ENCODE results near the gene EIF2A. TPM values are rescaled to one million over a fixed set of nuclear protein-coding genes. Genes with fewer than 3 reads are reported as not detected.

Gene EIF2A
- total RNA-seq, 2 experiments from 2014 or later = 85.6 to 105 TPM

- intact Hi-C loops (cut with micrococcal nuclease; ENCODE audit: unreplicated experiment) = loop anchor here (10.0 kb wide), 1 partner anchor 613 kb away; no protein-coding TSS in a partner anchor
- Histone ChIP-seq H3K9me3 (ENCODE audit: low read length) (no peaks in the 10 kb centered on the region), H3K9me2 (ENCODE audit: insufficient read depth, low read length) (no peaks in the 10 kb centered on the region), H4K20me1 (ENCODE audit: insufficient read depth, low read length) (no peaks in the 10 kb centered on the region), H3K4me3 (ENCODE audit: low read depth, low read length, poor library complexity, severe bottlenecking) (no peak overlapping the region), H2AFZ (ENCODE audit: low read length) (no peak overlapping the region), H3K79me2 (ENCODE audit: insufficient read depth, low read depth, low read length) (no peaks in the 10 kb centered on the region), H3K27ac (ENCODE audit: low read depth, low read length, poor library complexity, severe bottlenecking) (no peak overlapping the region), H3K4me2 (ENCODE audit: low read length) (no peak overlapping the region), H3K36me3 (ENCODE audit: insufficient read depth, low read length) (no peaks in the 10 kb centered on the region), H3K4me1 (ENCODE audit: insufficient read depth, low read length, poor library complexity, severe bottlenecking) (no peaks in the 10 kb centered on the region)
- POLR2A ChIA-PET = no interaction called here
- CTCF ChIA-PET (ENCODE audit: unreplicated experiment) = no interaction called here
- DNase-seq (ENCODE audit: low spot score) = no peak
- BruUV-seq (replicated peaks) = no TSS peak
- TF ChIP-seq EZH2phosphoT487 (IDR thresholded peaks at IDR 0.05; ENCODE audit: borderline replicate concordance, low read depth, low read length) (no peak), CTCF (conservative IDR thresholded peaks at IDR 0.05; ENCODE audit: low read length) (no peak)
Measured at GRCh38 chr3:150531775-150532174, 14.8 kb upstream of the EIF2A start.

- H2AFZ ChIP-seq (ENCODE audit: low read length) = no peak overlapping the region
- ChIA-PET POLR2A (interaction anchor here (0.9 to 1.1 kb wide), 3 partner anchors 9 to 258 kb away, joined by 3 read pairs; no protein-coding TSS in a partner anchor), CTCF (ENCODE audit: unreplicated experiment) (no interaction called here)
- H4K20me1 ChIP-seq (ENCODE audit: insufficient read depth, low read length) = no peaks in the 10 kb centered on the region
- H3K9me2 ChIP-seq (ENCODE audit: insufficient read depth, low read length) = no peaks in the 10 kb centered on the region
- no peaks in the 10 kb centered on the region for H3K36me3 ChIP-seq (ENCODE audit: insufficient read depth, low read length)
- no peaks in the 10 kb centered on the region for H3K79me2 ChIP-seq (ENCODE audit: insufficient read depth, low read depth, low read length)
- no peak for DNase-seq (ENCODE audit: low spot score)
- TF ChIP-seq CTCF (conservative IDR thresholded peaks at IDR 0.05; ENCODE audit: low read length) = no peak
- TF ChIP-seq EZH2phosphoT487 (IDR thresholded peaks at IDR 0.05; ENCODE audit: borderline replicate concordance, low read depth, low read length) = no peak
- no peak overlapping the region for H3K4me3 ChIP-seq (ENCODE audit: low read depth, low read length, poor library complexity, severe bottlenecking)
- intact Hi-C loops (cut with micrococcal nuclease; ENCODE audit: unreplicated experiment) = loop anchor here (10.0 kb wide), 1 partner anchor 610 kb away; no protein-coding TSS in a partner anchor
- no peaks in the 10 kb centered on the region for H3K9me3 ChIP-seq (ENCODE audit: low read length)
- no peaks in the 10 kb centered on the region for H3K4me1 ChIP-seq (ENCODE audit: insufficient read depth, low read length, poor library complexity, severe bottlenecking)
- BruUV-seq (replicated peaks) = no TSS peak
- H3K27ac ChIP-seq (ENCODE audit: low read depth, low read length, poor library complexity, severe bottlenecking) = no peak overlapping the region
- no peak overlapping the region for H3K4me2 ChIP-seq (ENCODE audit: low read length)
Measured at GRCh38 chr3:150535204-150535603, 11.4 kb upstream of the EIF2A start.

- no peaks in the 10 kb centered on the region for H3K9me3 ChIP-seq (ENCODE audit: low read length)
- intact Hi-C loops (cut with micrococcal nuclease; ENCODE audit: unreplicated experiment) = loop anchor here (10.0 kb wide), 1 partner anchor 606 kb away; no protein-coding TSS in a partner anchor
- peaks cover 16% of the 10 kb centered on the region; the same call in 1 of the 2 replicates for H4K20me1 ChIP-seq (ENCODE audit: insufficient read depth, low read length)
- no TSS peak for BruUV-seq (replicated peaks)
- DNase-seq (ENCODE audit: low spot score) = no peak
- H3K4me1 ChIP-seq (ENCODE audit: insufficient read depth, low read length, poor library complexity, severe bottlenecking) = peaks cover 11% of the 10 kb centered on the region
- peaks cover 27% of the 10 kb centered on the region for H3K36me3 ChIP-seq (ENCODE audit: insufficient read depth, low read length)
- H3K79me2 ChIP-seq (ENCODE audit: insufficient read depth, low read depth, low read length) = peaks cover 24% of the 10 kb centered on the region
- POLR2A ChIA-PET = interaction anchor here (0.6 to 1.5 kb wide), 4 partner anchors 9 to 885 kb away, joined by 3 to 4 read pairs (median 3); no protein-coding TSS in a partner anchor
- H2AFZ ChIP-seq (ENCODE audit: low read length) = no peak overlapping the region
- no peaks in the 10 kb centered on the region for H3K9me2 ChIP-seq (ENCODE audit: insufficient read depth, low read length)
- H3K4me2 ChIP-seq (ENCODE audit: low read length) = no peak overlapping the region
- TF ChIP-seq CTCF (conservative IDR thresholded peaks at IDR 0.05; ENCODE audit: low read length) = no peak
- no peak for TF ChIP-seq EZH2phosphoT487 (IDR thresholded peaks at IDR 0.05; ENCODE audit: borderline replicate concordance, low read depth, low read length)
- CTCF ChIA-PET (ENCODE audit: unreplicated experiment) = no interaction called here
- no peak overlapping the region for H3K4me3 ChIP-seq (ENCODE audit: low read depth, low read length, poor library complexity, severe bottlenecking)
- no peak overlapping the region for H3K27ac ChIP-seq (ENCODE audit: low read depth, low read length, poor library complexity, severe bottlenecking)
Measured at GRCh38 chr3:150538324-150539208, 8.0 kb upstream of the EIF2A start.

All from OCI-LY7 (cell line).